Activated CD4-positive, alpha-beta T cell treated with anti-CD3 and anti-CD28 coated beads for 36 hours (primary cell): ENCODE results near the gene ANP32B. TPM values are rescaled to one million over a fixed set of nuclear protein-coding genes. Genes with fewer than 3 reads are reported as not detected.
A peak's percentile ranks its signal among the peaks of the same experiment; 100 is the strongest.

Experiments
- ATAC-seq: fragments of 200-7000 bp; cut with Tn5 transposase; one replicate; pipeline ENCODE4 v1.10.0; 2021; ENCODE audit warnings: mild to moderate bottlenecking, moderate library complexity
- CTCF ChIA-PET: fragments of 350-600 bp; sonication (Branson Sonifier 250); formaldehyde crosslinking; loops from one replicate; lab custom pipeline; 2021; ENCODE audit warnings: antibody characterized with exemption; lab: Charles Lee
- POLR2A ChIA-PET: fragments of 350-600 bp; sonication (Branson Sonifier 250); formaldehyde crosslinking; loops from one replicate; lab custom pipeline; 2021; ENCODE audit warnings: antibody characterized with exemption, inconsistent platforms; lab: Charles Lee
- DNase-seq: peaks from one replicate; pipeline ENCODE4 v3.0.0-alpha.2; 2020
- H3K27ac Mint-ChIP-seq: one replicate; pipeline ENCODE4 v1.8.0; 2021; ENCODE audit warnings: mixed read lengths
- H3K27me3 Mint-ChIP-seq: one replicate; pipeline ENCODE4 v1.8.0; 2021; ENCODE audit warnings: mixed read lengths
- H3K36me3 Mint-ChIP-seq: one replicate; pipeline ENCODE4 v1.8.0; 2021; ENCODE audit warnings: low read depth, mixed read lengths
- H3K4me1 Mint-ChIP-seq: one replicate; pipeline ENCODE4 v1.8.0; 2021; ENCODE audit warnings: mixed read lengths
- H3K4me3 Mint-ChIP-seq: one replicate; pipeline ENCODE4 v1.8.0; 2021; ENCODE audit warnings: mild to moderate bottlenecking, moderate library complexity, mixed read lengths
- H3K9me3 Mint-ChIP-seq: one replicate; pipeline ENCODE4 v1.8.0; 2021; ENCODE audit warnings: low read depth, mixed read lengths
- intact Hi-C, 2 experiments: fragments of 100-400 bp; cut with DNase I in 1 of 2; cut with micrococcal nuclease in 1 of 2; formaldehyde crosslinking; loops; one replicate each; pipeline versions ENCODE4 v1.14.2 to v1.15.1; 2022 to 2024; cut with DNase I, micrococcal nuclease
- total RNA-seq, 2 experiments: library from RNA; stranded (reverse); gene quantifications; one replicate each; pipeline ENCODE4 v1.2.3, GENCODE V29; 2021

ANP32B gene
- total RNA-seq, 2 experiments from 2014 or later: 367 to 440 TPM

GRCh38 chr9:97980918-97981845 is 2.0 kb upstream of the ANP32B start:
- Mint-ChIP-seq H3K9me3 (no peaks in the 10 kb centered on the region), H3K4me1 (peaks cover 33% of the 10 kb centered on the region), H3K4me3 (peak overlapping the region; percentile 78), H3K36me3 (peaks cover 10% of the 10 kb centered on the region), H3K27ac (peak overlapping the region; percentile 92), H3K27me3 (no peaks in the 10 kb centered on the region)
- ChIA-PET POLR2A (interaction anchor here (1.0 to 1.1 kb wide), 2 partner anchors 59 to 61 kb away, joined by 3 read pairs; no protein-coding TSS in a partner anchor), CTCF (interaction anchor here (1.1 to 3.5 kb wide), 4 partner anchors 18 to 59 kb away, joined by 3 to 32 read pairs (median 4); partner anchors contain the start of genes HEMGN and TRMO)
- intact Hi-C loops: loop anchor here (5.0 to 10.0 kb wide), 2 partner anchors 286 to 1926 kb away; partner anchors contain the start of genes STX17 (in 1 of the 2) and XPA (in 1 of the 2)
- ATAC-seq: no peak
- no peak for DNase-seq

GRCh38 chr9:97981846-97982682 is 1.1 kb upstream of the ANP32B start:
- ChIA-PET CTCF (interaction anchor here (1.0 to 3.5 kb wide), 10 partner anchors 10 to 74 kb away, joined by 3 to 32 read pairs (median 3); partner anchors contain the start of genes HEMGN and TRMO), POLR2A (interaction anchor here (0.9 to 1.0 kb wide), 2 partner anchors 13 to 60 kb away, joined by 3 to 4 read pairs; no protein-coding TSS in a partner anchor)
- H3K4me3 Mint-ChIP-seq: peak overlapping the region; percentile 78
- H3K27ac Mint-ChIP-seq: peak overlapping the region; percentile 92
- H3K9me3 Mint-ChIP-seq: no peaks in the 10 kb centered on the region
- H3K27me3 Mint-ChIP-seq: no peaks in the 10 kb centered on the region
- H3K4me1 Mint-ChIP-seq: peaks cover 40% of the 10 kb centered on the region
- H3K36me3 Mint-ChIP-seq: peaks cover 16% of the 10 kb centered on the region
- ATAC-seq (no peak), DNase-seq (no peak)
- intact Hi-C loops: loop anchor here (1.0 to 10.0 kb wide), 6 partner anchors 63 to 1925 kb away; partner anchors contain the start of genes STX17 (in 1 of the 2) and XPA (in 1 of the 2)

GRCh38 chr9:97983589-97984187 is 547 bp downstream of the ANP32B start:
- ATAC-seq: peak; percentile 8
- Mint-ChIP-seq H3K27ac (peak overlapping the region; percentile 76), H3K4me1 (peaks cover 55% of the 10 kb centered on the region), H3K4me3 (peak overlapping the region; percentile 78), H3K9me3 (no peaks in the 10 kb centered on the region), H3K36me3 (peaks cover 24% of the 10 kb centered on the region), H3K27me3 (no peaks in the 10 kb centered on the region)
- peak; percentile 70 for DNase-seq
- POLR2A ChIA-PET: interaction anchor here (0.7 to 2.2 kb wide), 6 partner anchors 10 to 350 kb away, joined by 3 to 7 read pairs (median 3); partner anchors contain the start of genes NANS, NCBP1, TRMO and TSTD2
- intact Hi-C loops: loop anchor here (1.0 to 10.0 kb wide), 14 partner anchors 60 to 1924 kb away; partner anchors contain the start of genes NCBP1 (in 2 of the 2), TSTD2 (in 2 of the 2), XPA (in 2 of the 2) and ANKS6 (in 1 of the 2)
- CTCF ChIA-PET: interaction anchor here (0.6 to 3.5 kb wide), 5 partner anchors 9 to 64 kb away, joined by 3 to 32 read pairs (median 3); partner anchors contain the start of gene TRMO

GRCh38 chr9:97984188-97985057 is 1.3 kb downstream of the ANP32B start:
- Mint-ChIP-seq H3K36me3 (peaks cover 28% of the 10 kb centered on the region), H3K4me3 (peak overlapping the region; percentile 81), H3K4me1 (peaks cover 61% of the 10 kb centered on the region), H3K27ac (peak overlapping the region; percentile 67), H3K27me3 (no peaks in the 10 kb centered on the region), H3K9me3 (no peaks in the 10 kb centered on the region)
- DNase-seq (peak; percentile 90), ATAC-seq (peak; percentile 22)
- CTCF ChIA-PET: interaction anchor here (0.6 to 3.5 kb wide), 3 partner anchors 8 to 65 kb away, joined by 3 to 32 read pairs (median 3); partner anchors contain the start of gene TRMO
- intact Hi-C loops: loop anchor here (1.0 to 10.0 kb wide), 7 partner anchors 48 to 1923 kb away; partner anchors contain the start of genes NCBP1 (in 2 of the 2), TSTD2 (in 2 of the 2), NANS (in 1 of the 2) and STX17 (in 1 of the 2)
- POLR2A ChIA-PET: interaction anchor here (0.9 to 2.2 kb wide), 3 partner anchors 9 to 73 kb away, joined by 3 to 7 read pairs (median 3); partner anchors contain the start of gene NANS

GRCh38 chr9:97985058-97985861 is 2.1 kb downstream of the ANP32B start:
- Mint-ChIP-seq H3K4me3 (peak overlapping the region; percentile 81), H3K4me1 (peaks cover 63% of the 10 kb centered on the region), H3K36me3 (peaks cover 28% of the 10 kb centered on the region), H3K27ac (peak overlapping the region; percentile 84), H3K27me3 (no peaks in the 10 kb centered on the region), H3K9me3 (no peaks in the 10 kb centered on the region)
- ATAC-seq (no peak), DNase-seq (peak; percentile 68)
- ChIA-PET CTCF (interaction anchor here (1.0 to 2.7 kb wide), 7 partner anchors 12 to 84 kb away, joined by 3 to 14 read pairs (median 3); no protein-coding TSS in a partner anchor), POLR2A (interaction anchor here (1.5 kb wide), 1 partner anchor 63 kb away, joined by 11 read pairs; the partner anchor contains the start of gene TRMO)
- intact Hi-C loops: loop anchor here (2.0 to 10.0 kb wide), 5 partner anchors 47 to 1566 kb away; partner anchors contain the start of genes NANS (in 1 of the 2), NCBP1 (in 1 of the 2), TSTD2 (in 1 of the 2) and XPA (in 1 of the 2)

GRCh38 chr9:97987487-97987886 is 4.3 kb downstream of the ANP32B start:
- H3K4me1 Mint-ChIP-seq: peaks cover 60% of the 10 kb centered on the region
- no peaks in the 10 kb centered on the region for H3K27me3 Mint-ChIP-seq
- peak overlapping the region; percentile 55 for H3K27ac Mint-ChIP-seq
- H3K4me3 Mint-ChIP-seq: peak overlapping the region; percentile 81
- DNase-seq (no peak), ATAC-seq (no peak)
- POLR2A ChIA-PET: interaction anchor here (1.5 kb wide), 1 partner anchor 10 kb away, joined by 6 read pairs; no protein-coding TSS in a partner anchor
- H3K36me3 Mint-ChIP-seq: peaks cover 36% of the 10 kb centered on the region
- intact Hi-C loops: loop anchor here (1.0 to 10.0 kb wide), 5 partner anchors 19 to 293 kb away; partner anchors contain the start of genes NANS (in 1 of the 2) and XPA (in 1 of the 2)
- CTCF ChIA-PET: interaction anchor here (0.6 to 2.7 kb wide), 10 partner anchors 9 to 83 kb away, joined by 3 to 14 read pairs (median 3); partner anchors contain the start of gene TRMO
- H3K9me3 Mint-ChIP-seq: no peaks in the 10 kb centered on the region

GRCh38 chr9:97990259-97990658 is 7.1 kb downstream of the ANP32B start:
- POLR2A ChIA-PET: no interaction called here
- ATAC-seq (no peak), DNase-seq (no peak)
- Mint-ChIP-seq H3K27ac (peak overlapping the region; percentile 58), H3K27me3 (no peaks in the 10 kb centered on the region), H3K4me1 (peaks cover 79% of the 10 kb centered on the region), H3K36me3 (peaks cover 52% of the 10 kb centered on the region), H3K9me3 (no peaks in the 10 kb centered on the region), H3K4me3 (no peak overlapping the region)
- CTCF ChIA-PET: interaction anchor here (1.5 kb wide), 1 partner anchor 15 kb away, joined by 7 read pairs; no protein-coding TSS in a partner anchor
- intact Hi-C loops: no loop called here

- intact Hi-C loops: no loop called here
- Mint-ChIP-seq H3K27me3 (no peaks in the 10 kb centered on the region), H3K4me1 (peaks cover 71% of the 10 kb centered on the region), H3K4me3 (peak overlapping the region; percentile 7), H3K27ac (peak overlapping the region; percentile 68), H3K36me3 (peaks cover 47% of the 10 kb centered on the region), H3K9me3 (no peaks in the 10 kb centered on the region)
- ChIA-PET CTCF (interaction anchor here (1.0 to 2.1 kb wide), 5 partner anchors 8 to 68 kb away, joined by 3 to 13 read pairs (median 4); no protein-coding TSS in a partner anchor), POLR2A (no interaction called here)
- ATAC-seq (peak; percentile 63), DNase-seq (no peak)
Observed at GRCh38 chr9:97991818-97992217, 8.7 kb downstream of the ANP32B start.
